HEK293 (cell line): Measurements from ENCODE around the gene DYNLL1.
A peak's percentile ranks its signal among the peaks of the same experiment; 100 is the strongest.

Experiments
- CTCF ChIA-PET: fragments of 350-600 bp; formaldehyde crosslinking; extraction: SDS; loops from one replicate; lab custom pipeline; 2021; ENCODE audit warnings: antibody characterized with exemption; lab: Yijun Ruan, JAX
- POLR2A ChIA-PET: fragments of 300-600 bp; formaldehyde crosslinking; extraction: SDS; loops from one replicate; lab custom pipeline; 2020; ENCODE audit warnings: antibody characterized with exemption, inconsistent platforms; lab: Yijun Ruan, JAX
- H3K27ac ChIP-seq: fragments of 200-500 bp; sonication (Bioruptor generic); 2 replicates; pipeline ENCODE4 v1.5.1; 2014; ENCODE audit warnings: low read depth, low read length, control low read depth, inconsistent platforms; ENCODE audit errors: extremely low read depth
- H3K36me3 ChIP-seq, 2 experiments: fragments of 200-500 bp in 1 of 2; sonication (Bioruptor generic) in 1 of 2; 1 replicate in 1 of 2; 2 replicates in 1 of 2; pipeline ENCODE4 v1.5.1; 2014 to 2017; ENCODE audit warnings: inconsistent platforms in 2 of 2, low read length in 2 of 2; ENCODE audit not compliant: control insufficient read depth in 2 of 2, insufficient read depth in 1 of 2
- H3K4me1 ChIP-seq: fragments of 200-500 bp; sonication (Bioruptor generic); 2 replicates; pipeline ENCODE4 v1.5.1; 2014; ENCODE audit warnings: mild to moderate bottlenecking, low read length, inconsistent platforms; ENCODE audit not compliant: control insufficient read depth, insufficient read depth
- H3K4me3 ChIP-seq: 2 replicates; pipeline ENCODE4 v1.5.1; 2011; ENCODE audit warnings: low read depth, mild to moderate bottlenecking, control low read depth, low read length, moderate library complexity
- H3K9me3 ChIP-seq: fragments of 200-500 bp; sonication (Bioruptor generic); 2 replicates; pipeline ENCODE4 v1.5.1; 2014; ENCODE audit warnings: low read depth, low read length, inconsistent platforms; ENCODE audit not compliant: control insufficient read depth, insufficient read depth
- GLIS1 ChIP-seq: fragments of 450-650 bp; formaldehyde crosslinking; IDR thresholded peaks from 2 replicates; pipeline ENCODE4 v1.5.1; 2016; ENCODE audit warnings: missing biosample characterization, missing genetic modification characterization
- IKZF3 ChIP-seq: fragments of 450-650 bp; IDR thresholded peaks from 2 replicates; pipeline ENCODE4 v1.5.0; 2018; ENCODE audit warnings: missing biosample characterization, mild to moderate bottlenecking, missing genetic modification characterization, moderate library complexity
- KLF1 ChIP-seq: fragments of 450-650 bp; formaldehyde crosslinking; IDR thresholded peaks from 2 replicates; pipeline ENCODE4 v1.5.1; 2016; ENCODE audit warnings: missing biosample characterization, missing genetic modification characterization
- OSR2 ChIP-seq: fragments of 450-650 bp; formaldehyde crosslinking; IDR thresholded peaks from 2 replicates; pipeline ENCODE4 v1.5.1; 2016; ENCODE audit warnings: missing biosample characterization, missing genetic modification characterization
- PRDM1 ChIP-seq: fragments of 450-650 bp; formaldehyde crosslinking; IDR thresholded peaks from 2 replicates; pipeline ENCODE4; 2016; ENCODE audit warnings: missing biosample characterization, missing genetic modification characterization
- PRDM6 ChIP-seq: fragments of 450-650 bp; formaldehyde crosslinking; IDR thresholded peaks from 2 replicates; pipeline ENCODE4 v1.5.1; 2017; ENCODE audit warnings: missing biosample characterization, missing genetic modification characterization
- ZBTB20 ChIP-seq: fragments of 450-650 bp; formaldehyde crosslinking; IDR thresholded peaks from 2 replicates; pipeline ENCODE4 v1.5.1; 2016; ENCODE audit warnings: missing biosample characterization, missing genetic modification characterization
- ZNF121 ChIP-seq: fragments of 450-650 bp; formaldehyde crosslinking; IDR thresholded peaks from 2 replicates; pipeline ENCODE4 v1.5.1; 2016; ENCODE audit warnings: missing biosample characterization, missing genetic modification characterization
- ZNF211 ChIP-seq: fragments of 450-650 bp; formaldehyde crosslinking; IDR thresholded peaks from 2 replicates; pipeline ENCODE4 v1.5.1; 2016; ENCODE audit warnings: low read depth, missing biosample characterization, missing genetic modification characterization
- ZNF239 ChIP-seq: fragments of 450-650 bp; formaldehyde crosslinking; IDR thresholded peaks from 2 replicates; pipeline ENCODE4 v1.5.1; 2016; ENCODE audit warnings: missing biosample characterization, missing genetic modification characterization
- ZNF248 ChIP-seq: fragments of 450-650 bp; formaldehyde crosslinking; IDR thresholded peaks from 2 replicates; pipeline ENCODE4 v1.5.1; 2017; ENCODE audit warnings: missing biosample characterization, missing genetic modification characterization
- ZNF302 ChIP-seq: fragments of 450-650 bp; formaldehyde crosslinking; IDR thresholded peaks from 2 replicates; pipeline ENCODE4 v1.5.1; 2016; ENCODE audit warnings: missing biosample characterization, missing genetic modification characterization, low read depth
- ZNF341 ChIP-seq: fragments of 450-650 bp; formaldehyde crosslinking; IDR thresholded peaks from 2 replicates; pipeline ENCODE4; 2016; ENCODE audit warnings: low read depth, missing biosample characterization, missing genetic modification characterization
- ZNF366 ChIP-seq: fragments of 450-650 bp; formaldehyde crosslinking; conservative IDR thresholded peaks from 2 replicates; pipeline ENCODE4 v1.5.1; 2016; ENCODE audit warnings: missing biosample characterization, missing genetic modification characterization
- ZNF398 ChIP-seq: fragments of 450-650 bp; formaldehyde crosslinking; IDR thresholded peaks from 2 replicates; pipeline ENCODE4 v1.5.1; 2017; ENCODE audit warnings: missing biosample characterization, missing genetic modification characterization
- ZNF596 ChIP-seq: fragments of 450-650 bp; IDR thresholded peaks from 2 replicates; pipeline ENCODE4 v1.5.0; 2018; ENCODE audit warnings: missing biosample characterization, mild to moderate bottlenecking, missing genetic modification characterization, moderate library complexity
- ZNF600 ChIP-seq: fragments of 450-650 bp; formaldehyde crosslinking; IDR thresholded peaks from 2 replicates; pipeline ENCODE4 v1.5.1; 2016; ENCODE audit warnings: missing biosample characterization, missing genetic modification characterization
- ZSCAN30 ChIP-seq: fragments of 450-650 bp; IDR thresholded peaks from 2 replicates; pipeline ENCODE4 v1.5.1; 2018; ENCODE audit warnings: missing biosample characterization, mild to moderate bottlenecking, missing genetic modification characterization, moderate library complexity

Gene DYNLL1

GRCh38 chr12:120537856-120538220 lies 41.9 kb downstream of the DYNLL1 start:
- no peak for TF ChIP-seq ZNF121
- TF ChIP-seq PRDM6 (tag by site-specific recombination) = peak; percentile 28; the same call in 1 of the 2 replicates
- no peak for TF ChIP-seq ZNF398
- no peak for TF ChIP-seq ZNF248 (tag by site-specific recombination)
- H3K4me3 ChIP-seq = no peak overlapping the region
- peak overlapping the region; percentile 18; the same call in 1 of the 2 replicates for H3K27ac ChIP-seq
- peaks cover 19 to 65% of the 10 kb centered on the region in 2 experiments; a peak in 2 of 3 replicates for H3K36me3 ChIP-seq
- ChIA-PET CTCF (interaction anchor here (0.6 kb wide), 1 partner anchor 10 kb away, joined by 4 read pairs; no protein-coding TSS in a partner anchor), POLR2A (interaction anchor here (0.8 to 2.0 kb wide), 4 partner anchors 42 to 63 kb away, joined by 3 to 5 read pairs (median 4); partner anchors contain the start of genes DYNLL1 and POP5)
- H3K9me3 ChIP-seq = no peaks in the 10 kb centered on the region
- H3K4me1 ChIP-seq = peaks cover 18% of the 10 kb centered on the region

- CTCF ChIA-PET = interaction anchor here (0.5 to 1.1 kb wide), 4 partner anchors 11 to 222 kb away, joined by 3 to 4 read pairs (median 4); no protein-coding TSS in a partner anchor
- H3K36me3 ChIP-seq = peaks cover 19 to 68% of the 10 kb centered on the region in 2 experiments; a peak in 2 of 3 replicates
- TF ChIP-seq ZNF596 (0 out of 2 replicates have a peak, but pooled peaks have one; percentile 41), ZNF302 (tag by site-specific recombination) (no peak), PRDM1 (tag by site-specific recombination) (peak; percentile 68), OSR2 (tag by site-specific recombination) (peak; percentile 21; the same call in 1 of the 2 replicates), ZNF600 (tag by site-specific recombination) (peak; percentile 44; the same call in 1 of the 2 replicates), ZNF239 (tag by site-specific recombination) (no peak), ZSCAN30 (peak; percentile 37; the same call in 1 of the 2 replicates), IKZF3 (tag by site-specific recombination) (peak; percentile 24; the same call in 1 of the 2 replicates), ZNF341 (tag by site-specific recombination) (peak; percentile 77), GLIS1 (tag by site-specific recombination) (peak; percentile 44; the same call in 1 of the 2 replicates), PRDM6 (tag by site-specific recombination) (peak; percentile 91), ZBTB20 (no peak), ZNF211 (tag by site-specific recombination) (no peak), KLF1 (no peak), ZNF366 (tag by site-specific recombination) (no peak)
- H3K4me3 ChIP-seq = no peak overlapping the region
- POLR2A ChIA-PET = interaction anchor here (0.8 to 2.0 kb wide), 4 partner anchors 42 to 64 kb away, joined by 3 to 5 read pairs (median 4); partner anchors contain the start of genes DYNLL1 and POP5
- H3K9me3 ChIP-seq = no peaks in the 10 kb centered on the region
- peaks cover 18% of the 10 kb centered on the region for H3K4me1 ChIP-seq
- H3K27ac ChIP-seq = peak overlapping the region; percentile 34
Measured at GRCh38 chr12:120538281-120539156, 42.6 kb downstream of the DYNLL1 start.
